HL-60/S4 (cell line): ENCODE data around the gene SLC35F3.
"Not testable (repeated sequence)": the region's sequence is repeated elsewhere in the genome, so short reads cannot be mapped to it uniquely, and the experiment has no call there.

ENCODE experiments used
- in situ Hi-C: fragments of 300-500 bp; cut with MboI; formaldehyde crosslinking; loops from 2 replicates; pipeline ENCODE4 v1.14.3; 2022; ENCODE audit warnings: low sequenced_read_pairs

The SLC35F3 gene

GRCh38 chr1:234134878-234135277, 230.4 kb downstream of the SLC35F3 start:
- in situ Hi-C loops = no loop called here

DNA sequence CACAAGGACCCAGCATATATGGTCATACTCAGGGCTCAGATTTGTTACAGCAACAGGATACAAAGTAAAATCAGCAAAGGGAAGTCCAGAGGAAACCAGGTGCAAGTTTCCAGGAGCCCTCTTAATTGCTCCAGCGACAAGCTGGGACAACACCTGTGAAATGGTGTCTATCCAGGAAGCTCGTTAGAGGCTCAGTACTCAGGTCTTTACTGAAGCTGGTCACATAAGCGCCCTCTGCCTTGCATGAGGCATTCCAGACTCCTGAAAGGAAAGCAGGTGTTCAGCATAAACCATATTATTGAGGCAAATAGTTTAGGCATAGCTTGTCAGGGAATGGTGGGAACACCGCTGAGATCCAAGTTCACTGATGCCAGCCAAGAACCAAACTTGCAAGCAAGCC, 231.0 kb downstream of the SLC35F3 start:
- in situ Hi-C loops = no loop called here

DNA sequence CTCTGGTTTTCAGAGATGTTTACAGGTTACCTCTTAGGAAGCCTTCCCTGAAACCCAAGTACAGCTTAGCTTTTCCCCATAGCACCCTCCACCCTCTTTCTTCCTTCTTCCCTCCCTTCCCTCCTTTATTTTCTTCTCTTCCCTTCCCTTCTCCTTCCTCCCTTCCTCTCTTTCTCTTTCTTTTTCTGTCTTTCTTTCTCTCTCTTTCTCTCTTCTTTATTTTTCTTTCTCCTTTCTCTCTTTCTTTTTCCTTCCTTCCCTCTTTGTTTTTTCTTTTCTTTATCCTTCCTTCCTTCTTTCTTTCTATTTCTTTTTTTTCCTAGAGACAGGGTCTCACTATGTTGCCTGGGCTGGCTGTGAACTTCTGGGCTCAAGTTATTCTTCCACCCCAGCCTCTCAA, 231.6 kb downstream of the SLC35F3 start:
- in situ Hi-C loops = no loop called here

- in situ Hi-C loops = no loop called here
These were observed 235.5 kb downstream of the SLC35F3 start for GRCh38 chr1:234139966-234140365.

DNA sequence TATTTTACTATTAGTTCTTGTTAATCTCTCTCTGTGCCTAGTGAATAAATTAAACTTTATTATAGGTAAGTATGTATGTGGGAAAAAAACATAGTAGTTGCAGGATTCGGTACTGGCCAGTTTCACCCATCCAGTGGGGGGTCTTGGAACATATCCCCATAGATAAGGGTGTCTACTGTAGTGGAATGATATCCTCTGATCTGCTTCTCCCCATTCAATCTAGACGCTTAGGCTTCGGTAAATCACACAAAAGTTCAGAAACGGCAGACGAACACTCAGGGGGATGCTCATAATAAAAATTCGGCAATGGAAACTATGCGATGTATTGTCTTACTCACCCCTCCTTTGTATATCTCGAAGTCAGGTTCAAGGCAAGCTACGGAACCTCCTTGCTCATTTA, 235.9 kb downstream of the SLC35F3 start:
- in situ Hi-C loops = no loop called here

DNA sequence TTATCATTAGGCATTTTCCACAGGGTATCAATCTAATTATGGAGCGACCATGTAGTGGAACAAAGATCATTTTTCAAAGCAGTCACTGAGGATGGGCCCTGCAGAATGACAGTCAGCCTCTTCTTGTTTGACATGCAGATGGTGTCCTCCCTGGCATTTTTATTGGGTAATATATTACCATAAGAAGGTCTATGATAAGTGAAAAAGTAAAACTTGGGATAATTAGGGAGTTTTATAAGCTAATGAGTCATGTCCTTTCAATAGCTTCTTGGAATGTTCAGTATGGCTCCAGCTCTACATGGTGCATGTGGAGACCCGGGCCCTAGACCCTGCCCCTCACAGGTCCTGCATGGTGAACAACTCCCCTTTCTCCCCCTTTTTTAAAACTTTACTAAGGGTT, 236.5 kb downstream of the SLC35F3 start:
- in situ Hi-C loops = no loop called here

GRCh38 chr1:234143681-234144080, 239.2 kb downstream of the SLC35F3 start:
- in situ Hi-C loops = no loop called here

- in situ Hi-C loops = no loop called here
These were observed 240.4 kb downstream of the SLC35F3 start for GRCh38 chr1:234144901-234145300.

GRCh38 chr1:234148350-234148749, 243.9 kb downstream of the SLC35F3 start:
- in situ Hi-C loops = no loop called here

DNA sequence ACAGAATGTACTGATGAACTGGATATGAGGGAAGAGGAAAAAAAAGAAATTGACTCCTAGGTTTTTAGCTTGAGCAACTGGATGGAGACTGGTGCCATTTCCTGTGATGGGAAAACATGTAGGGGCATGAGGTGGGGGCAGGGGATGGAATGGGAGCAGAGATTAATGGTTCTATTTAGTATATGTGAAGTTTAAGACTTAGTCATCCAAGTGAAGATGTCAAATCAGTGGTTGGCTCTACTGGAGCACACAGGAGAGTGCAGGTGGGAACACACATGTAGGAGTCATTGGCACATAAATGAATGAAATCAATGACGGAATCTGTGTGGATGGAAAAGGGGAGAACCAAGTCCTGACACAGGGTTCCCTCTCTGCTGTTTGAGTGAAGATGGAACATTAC, 244.3 kb downstream of the SLC35F3 start:
- in situ Hi-C loops = no loop called here

DNA sequence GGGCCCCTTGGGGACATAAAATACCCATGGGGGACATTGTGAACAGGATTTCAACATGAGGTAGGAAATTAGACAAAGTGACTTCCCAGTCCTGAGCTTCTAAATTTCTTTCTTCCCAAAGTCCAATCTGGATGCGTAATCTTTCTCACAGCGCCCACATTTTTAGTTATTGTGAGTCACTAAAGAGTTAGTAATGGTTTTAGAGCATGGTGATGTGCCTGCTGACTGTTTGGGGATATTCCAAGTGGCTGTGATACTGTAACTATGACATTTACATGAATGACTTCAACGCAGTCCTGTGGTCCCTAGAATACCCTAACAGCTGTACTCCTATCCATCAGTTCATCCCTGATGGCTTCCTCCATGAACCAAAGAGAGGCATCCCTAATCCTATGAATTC, 244.7 kb downstream of the SLC35F3 start:
- in situ Hi-C loops = no loop called here

DNA sequence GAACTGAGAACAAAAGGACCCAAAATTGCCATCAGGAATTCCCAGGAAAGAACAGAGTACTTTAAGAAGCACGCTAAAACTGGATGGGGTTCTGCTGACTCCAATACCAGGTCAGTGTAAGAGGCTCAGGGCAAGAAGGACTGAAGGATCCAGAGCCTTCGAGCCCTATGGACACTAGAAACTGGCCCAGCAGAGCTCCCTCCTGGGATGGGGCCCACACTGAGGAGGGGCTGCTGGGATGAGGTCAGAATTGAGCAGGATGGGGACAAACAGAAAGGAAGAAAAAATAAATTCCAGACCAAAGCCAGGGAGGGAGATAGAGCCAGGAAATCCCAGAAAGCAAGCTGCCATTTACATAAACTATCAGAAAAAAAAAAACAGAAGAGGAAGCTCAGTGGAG, 246.4 kb downstream of the SLC35F3 start:
- in situ Hi-C loops = no loop called here

DNA sequence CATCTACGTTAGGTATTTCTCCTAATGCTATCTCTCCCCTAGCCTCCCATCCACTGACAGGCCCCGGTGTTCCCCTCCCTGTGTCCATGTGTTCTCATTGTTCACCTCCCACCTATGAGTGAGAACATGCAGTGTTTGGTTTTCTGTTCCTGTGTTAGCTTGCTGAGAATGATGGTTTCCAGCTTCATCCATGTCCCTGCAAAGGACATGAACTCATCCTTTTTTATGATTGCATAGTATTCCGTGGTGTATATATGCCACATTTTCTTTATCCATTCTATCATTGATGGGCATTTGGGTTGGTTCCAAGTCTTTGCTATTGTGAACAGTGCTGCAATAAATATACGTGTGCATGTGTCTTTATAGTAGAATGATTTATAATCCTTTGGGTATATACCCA, 247.9 kb downstream of the SLC35F3 start:
- in situ Hi-C loops = not testable (repeated sequence)

DNA sequence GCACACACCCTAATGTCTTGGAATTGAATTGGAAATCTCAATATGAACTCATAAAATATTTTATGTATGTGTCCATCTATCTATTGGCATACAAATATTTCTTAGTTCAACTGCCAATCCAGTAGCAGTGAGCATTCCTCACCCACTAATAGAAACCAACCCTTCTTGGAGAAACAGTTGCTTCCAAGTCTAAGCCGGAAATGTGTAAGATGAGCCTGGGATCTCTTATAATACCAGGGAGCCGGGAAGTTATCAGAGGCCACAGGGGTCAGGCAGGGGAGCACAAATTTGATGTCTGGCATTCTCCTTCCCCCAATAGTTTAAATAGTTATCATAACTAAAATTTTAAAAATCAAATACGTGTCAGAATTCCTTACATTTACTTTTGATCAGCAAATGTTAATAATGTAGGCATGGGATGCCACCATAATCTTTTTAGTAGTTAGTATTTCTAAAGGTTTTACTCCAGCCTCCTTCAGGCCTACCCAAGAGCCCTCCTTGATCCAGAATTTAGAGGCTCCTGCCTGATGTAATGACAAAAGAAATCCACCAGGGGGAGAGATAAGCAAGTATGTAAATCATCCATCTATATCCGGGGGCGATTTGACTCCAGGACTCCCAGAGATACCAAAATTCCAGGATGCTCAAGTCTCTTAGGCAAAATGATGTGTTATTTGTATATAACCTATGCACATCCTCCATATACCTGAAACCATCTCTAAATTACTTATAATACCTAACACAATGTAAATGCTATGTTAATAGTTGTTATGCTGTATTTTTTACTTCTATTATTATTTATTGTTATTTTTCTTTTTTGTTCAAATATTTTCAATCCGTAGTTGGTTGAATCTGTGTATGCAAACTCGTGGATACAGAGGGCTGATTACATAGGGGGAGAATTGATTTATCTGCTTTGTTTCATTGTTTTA, 250.1 kb downstream of the SLC35F3 start:
- in situ Hi-C loops = no loop called here

DNA sequence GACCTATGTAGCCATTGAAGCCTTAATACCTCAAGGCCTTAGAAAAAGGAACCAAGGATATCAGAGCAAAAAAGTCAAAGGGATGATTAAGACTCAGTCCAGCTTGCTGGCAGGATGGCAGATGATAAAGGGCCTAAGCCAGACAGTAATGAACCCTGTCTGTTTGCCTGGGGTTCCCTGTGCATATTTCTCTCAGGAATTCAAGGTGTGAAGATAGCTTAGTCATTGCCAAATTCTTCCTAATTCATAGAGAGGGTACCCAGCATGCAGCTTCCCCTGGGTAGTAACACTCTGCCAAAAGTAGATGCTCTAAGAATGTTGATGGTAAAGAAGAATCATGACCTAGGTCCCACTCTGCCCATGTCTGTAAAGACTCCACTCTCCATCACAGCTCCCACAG, 258.2 kb downstream of the SLC35F3 start:
- in situ Hi-C loops = no loop called here

GRCh38 chr1:234163267-234163919, 258.9 kb downstream of the SLC35F3 start:
- in situ Hi-C loops = no loop called here

- in situ Hi-C loops = no loop called here
These were observed 259.7 kb downstream of the SLC35F3 start for GRCh38 chr1:234164098-234164709.

- in situ Hi-C loops = no loop called here
These were observed 263.7 kb downstream of the SLC35F3 start for GRCh38 chr1:234168061-234168724.

GRCh38 chr1:234169161-234169849, 264.8 kb downstream of the SLC35F3 start:
- in situ Hi-C loops = no loop called here

DNA sequence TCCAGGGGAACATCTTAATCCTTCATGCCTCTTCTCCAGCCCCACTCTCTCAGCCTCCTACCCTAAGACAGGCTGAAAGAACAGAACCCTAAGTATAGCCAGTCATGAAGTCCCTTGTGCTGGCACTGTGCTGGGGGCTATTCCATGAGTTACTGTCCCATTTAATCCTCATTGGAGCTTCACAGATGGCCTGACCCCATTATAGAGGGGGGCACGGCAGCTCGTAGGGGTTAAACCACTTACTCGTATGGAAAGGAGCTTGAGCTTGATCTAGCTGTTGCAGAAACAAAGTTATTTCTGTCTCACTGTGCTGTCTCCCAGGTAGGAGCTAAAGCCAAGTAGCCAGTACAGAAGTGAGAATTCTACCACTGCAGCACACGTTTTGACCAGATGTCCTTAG, 265.6 kb downstream of the SLC35F3 start:
- in situ Hi-C loops = no loop called here

GRCh38 chr1:234170622-234171021, 266.1 kb downstream of the SLC35F3 start:
- in situ Hi-C loops = no loop called here
